Left kidney (tissue), 8 donors: ENCODE measurements around the gene WDR44. TPM values are rescaled to one million over a fixed set of nuclear protein-coding genes. Genes with fewer than 3 reads are reported as not detected.
"Not testable (repeated sequence)": the region's sequence is repeated elsewhere in the genome, so short reads cannot be mapped to it uniquely, and the experiment has no call there.

ENCODE experiments used
- DNase-seq: peaks from one replicate; pipeline ENCODE4 v3.0.0-alpha.2; 2013
- long read RNA-seq, 8 donors: transcript quantifications; one replicate each; lab custom pipeline, GENCODE V29; 2026
- polyA plus RNA-seq: library from polyadenylated mRNA; unstranded; fragments of 120-200 nt; gene quantifications from one replicate; pipeline ENCODE4 v1.2.1, GENCODE V29; 2013; ENCODE audit not compliant: insufficient read length

Gene WDR44
- polyA plus RNA-seq = 14.7 TPM
- long read RNA-seq, donor 1, full-length matches to known transcripts = 2 of 7 reads
- long read RNA-seq, donor 1, partial matches to known transcripts = 5 of 7 reads
- long read RNA-seq, donor 1, other reads (novel, unspliced or antisense) = 0 of 7 reads
- long read RNA-seq, donor 2, full-length matches to known transcripts = 1 of 1 reads
- long read RNA-seq, donor 2, partial matches to known transcripts = 0 of 1 reads
- long read RNA-seq, donor 2, other reads (novel, unspliced or antisense) = 0 of 1 reads
- long read RNA-seq, donor 3, partial matches to known transcripts = 6 of 6 reads
- long read RNA-seq, donor 3, other reads (novel, unspliced or antisense) = 0 of 6 reads
- long read RNA-seq, donor 4 = 0 reads
- long read RNA-seq, donor 5, full-length matches to known transcripts = 2 of 2 reads
- long read RNA-seq, donor 5, partial matches to known transcripts = 0 of 2 reads
- long read RNA-seq, donor 5, other reads (novel, unspliced or antisense) = 0 of 2 reads
- long read RNA-seq, donor 6, full-length matches to known transcripts = 1 of 1 reads
- long read RNA-seq, donor 6, partial matches to known transcripts = 0 of 1 reads
- long read RNA-seq, donor 6, other reads (novel, unspliced or antisense) = 0 of 1 reads
- long read RNA-seq, donor 7, full-length matches to known transcripts = 2 of 2 reads
- long read RNA-seq, donor 7, partial matches to known transcripts = 0 of 2 reads
- long read RNA-seq, donor 7, other reads (novel, unspliced or antisense) = 0 of 2 reads
- long read RNA-seq, donor 8, full-length matches to known transcripts = 1 of 1 reads
- long read RNA-seq, donor 8, partial matches to known transcripts = 0 of 1 reads
- long read RNA-seq, donor 8, other reads (novel, unspliced or antisense) = 0 of 1 reads

- peak; percentile 92 for DNase-seq
Measured at GRCh38 chrX:118345464-118346257, at the start of gene WDR44. TSS of gene WDR44 (plus strand) at chrX:118346106. CDS start at chrX:118346504, 398 bp downstream.

- DNase-seq = not testable (repeated sequence)
Measured at GRCh38 chrX:118305827-118306226, 40.1 kb upstream of the WDR44 start.

DNA sequence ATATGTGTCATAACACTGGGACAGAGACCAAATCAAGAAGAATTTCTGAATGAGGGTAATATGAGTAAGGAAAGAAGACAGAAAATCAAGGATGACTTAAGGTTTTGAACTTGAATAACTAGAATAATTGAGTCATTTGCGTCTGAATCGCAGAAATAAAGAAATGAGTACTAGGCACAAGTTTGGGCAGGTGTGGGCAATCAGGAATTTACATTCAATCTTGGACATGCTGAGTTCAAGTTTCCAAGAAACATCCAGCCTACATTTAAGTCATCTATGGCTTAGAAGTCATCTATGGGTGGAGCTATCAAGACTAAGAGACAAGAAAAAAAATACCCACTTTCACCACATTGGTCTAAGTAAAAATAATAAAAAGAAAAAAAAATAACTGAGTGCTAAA is 30.4 kb upstream of the WDR44 start:
- no peak for DNase-seq

DNA sequence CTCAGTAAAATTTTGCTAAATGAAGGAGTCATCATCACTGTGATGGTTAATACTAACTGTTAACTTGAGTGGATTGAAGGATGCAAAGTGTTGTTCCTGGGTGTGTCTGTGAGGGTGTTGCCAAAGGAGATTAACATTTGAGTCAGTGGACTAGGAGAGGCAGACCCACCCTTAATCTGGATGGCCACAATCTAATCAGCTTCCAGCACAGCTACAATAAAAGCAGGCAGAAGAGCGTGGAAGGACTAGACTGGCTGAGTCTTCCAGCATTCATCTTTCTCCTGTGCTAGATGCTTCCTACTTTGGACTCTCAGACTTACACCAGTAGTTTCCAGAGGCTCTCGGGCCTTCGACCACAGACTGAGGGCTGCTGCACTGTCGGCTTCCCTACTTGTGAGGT is 21.3 kb upstream of the WDR44 start:
- DNase-seq = no peak

- DNase-seq = no peak
Measured at GRCh38 chrX:118325453-118325852, 20.5 kb upstream of the WDR44 start.

DNA sequence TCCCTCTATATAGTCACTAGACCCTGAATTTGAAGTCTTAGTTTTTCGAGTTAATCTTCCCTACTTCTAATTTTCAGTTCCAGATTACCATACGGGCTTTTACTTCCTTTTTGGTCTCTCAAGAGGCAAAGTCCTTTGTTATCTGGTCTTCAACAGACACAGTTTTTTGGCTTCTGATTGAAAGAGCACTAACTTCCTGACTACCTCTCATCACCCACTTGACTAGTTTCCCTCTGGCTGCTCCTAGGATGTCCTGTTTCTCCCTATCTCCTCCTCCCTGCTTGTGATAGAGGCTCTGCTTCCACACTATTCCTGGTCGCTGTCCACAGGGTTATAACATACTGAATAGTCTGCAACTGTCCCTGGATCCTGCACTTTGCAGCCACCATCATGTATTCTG is 16.7 kb upstream of the WDR44 start:
- no peak for DNase-seq

- no peak for DNase-seq
Measured at GRCh38 chrX:118337687-118338086, 8.2 kb upstream of the WDR44 start.

- DNase-seq = no peak
Measured at GRCh38 chrX:118338930-118339329, 7.0 kb upstream of the WDR44 start.

DNA sequence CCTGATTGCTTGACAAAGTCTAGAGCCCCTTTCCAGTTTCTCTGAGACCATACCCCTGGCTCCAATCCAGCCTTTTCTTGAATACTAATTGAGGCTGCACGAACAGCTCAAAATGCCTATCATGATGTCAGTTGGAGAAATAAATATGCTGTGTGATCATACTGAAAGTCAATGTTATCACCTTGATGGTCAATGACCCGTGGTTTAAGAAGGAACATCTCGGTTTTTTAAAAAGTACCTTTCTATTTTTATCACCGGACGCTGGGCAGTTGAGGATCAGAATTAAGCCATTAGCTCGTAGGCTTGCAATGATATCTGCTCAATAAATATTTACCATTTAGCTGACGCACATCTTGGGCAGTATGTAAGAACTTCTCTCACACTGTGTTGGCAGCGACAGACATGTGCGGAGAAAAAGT is 852 bp upstream of the WDR44 start:
- DNase-seq = no peak

GRCh38 chrX:118346258-118347094 is 570 bp downstream of the WDR44 start:
- DNase-seq = peak; percentile 14

GRCh38 chrX:118347131-118347530 is 1.2 kb downstream of the WDR44 start:
- DNase-seq = no peak

DNA sequence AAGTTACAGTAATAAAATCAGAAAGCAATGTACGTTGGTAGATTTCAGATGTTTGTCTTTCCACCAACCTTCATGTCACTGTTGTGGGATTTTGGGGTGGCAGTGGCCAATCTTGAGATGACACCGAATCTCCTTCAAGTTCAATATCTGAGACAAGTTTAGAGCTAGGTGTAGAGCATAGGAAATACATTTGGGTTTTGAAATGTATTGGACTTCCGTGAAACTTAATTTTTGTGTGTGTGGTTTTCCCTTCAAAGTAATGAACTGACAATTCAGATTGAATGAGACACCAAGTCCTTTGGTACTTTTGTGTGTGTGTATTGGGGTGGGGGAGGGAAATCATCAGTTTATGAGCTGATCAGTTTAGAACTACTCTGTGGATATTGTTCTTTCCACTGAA is 1.8 kb downstream of the WDR44 start:
- DNase-seq = no peak

- no peak for DNase-seq
Measured at GRCh38 chrX:118348186-118348810, 2.4 kb downstream of the WDR44 start.

DNA sequence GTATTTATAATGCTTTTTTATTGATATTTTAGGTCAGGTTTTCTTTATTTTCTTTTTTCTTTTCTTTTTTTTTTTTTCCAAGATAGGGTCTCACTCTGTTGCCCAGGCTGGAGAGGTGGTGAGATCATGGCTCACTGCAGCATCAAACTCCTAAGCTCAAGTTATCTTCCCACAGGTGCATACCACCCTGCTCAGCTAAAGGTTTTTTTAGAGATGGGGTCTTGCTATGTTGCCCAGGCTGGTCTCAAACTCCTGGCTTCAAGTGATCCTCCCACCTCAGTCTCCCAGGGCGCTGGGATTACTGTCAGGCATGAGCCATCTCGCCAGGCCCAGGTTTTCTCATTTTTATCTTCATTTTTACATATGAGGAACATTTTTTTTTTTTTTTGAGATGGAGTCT is 3.3 kb downstream of the WDR44 start:
- no peak for DNase-seq

- DNase-seq = no peak
Measured at GRCh38 chrX:118350221-118350620, 4.3 kb downstream of the WDR44 start.

DNA sequence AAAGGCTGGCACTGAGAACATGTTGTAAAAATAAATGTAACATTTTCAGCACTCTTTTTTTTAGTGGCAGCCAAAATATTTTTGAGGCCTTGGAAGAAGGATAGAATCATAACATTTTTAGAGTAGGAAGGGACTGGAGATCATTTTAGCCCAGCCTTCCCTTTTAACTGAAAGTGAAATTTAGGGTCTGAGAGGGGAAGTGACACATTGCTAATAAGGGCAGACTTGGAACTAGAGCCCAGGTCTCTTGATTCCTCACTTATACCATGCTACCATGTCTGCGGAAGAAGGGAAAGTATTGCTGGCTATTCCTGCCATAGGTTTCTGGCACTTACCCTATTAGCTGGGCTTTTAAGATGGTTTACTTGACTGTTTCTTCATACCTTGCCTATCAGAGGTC is 4.8 kb downstream of the WDR44 start:
- DNase-seq = no peak

GRCh38 chrX:118352566-118352965 is 6.7 kb downstream of the WDR44 start:
- no peak for DNase-seq

- DNase-seq = no peak
Measured at GRCh38 chrX:118353081-118353850, 7.4 kb downstream of the WDR44 start.

DNA sequence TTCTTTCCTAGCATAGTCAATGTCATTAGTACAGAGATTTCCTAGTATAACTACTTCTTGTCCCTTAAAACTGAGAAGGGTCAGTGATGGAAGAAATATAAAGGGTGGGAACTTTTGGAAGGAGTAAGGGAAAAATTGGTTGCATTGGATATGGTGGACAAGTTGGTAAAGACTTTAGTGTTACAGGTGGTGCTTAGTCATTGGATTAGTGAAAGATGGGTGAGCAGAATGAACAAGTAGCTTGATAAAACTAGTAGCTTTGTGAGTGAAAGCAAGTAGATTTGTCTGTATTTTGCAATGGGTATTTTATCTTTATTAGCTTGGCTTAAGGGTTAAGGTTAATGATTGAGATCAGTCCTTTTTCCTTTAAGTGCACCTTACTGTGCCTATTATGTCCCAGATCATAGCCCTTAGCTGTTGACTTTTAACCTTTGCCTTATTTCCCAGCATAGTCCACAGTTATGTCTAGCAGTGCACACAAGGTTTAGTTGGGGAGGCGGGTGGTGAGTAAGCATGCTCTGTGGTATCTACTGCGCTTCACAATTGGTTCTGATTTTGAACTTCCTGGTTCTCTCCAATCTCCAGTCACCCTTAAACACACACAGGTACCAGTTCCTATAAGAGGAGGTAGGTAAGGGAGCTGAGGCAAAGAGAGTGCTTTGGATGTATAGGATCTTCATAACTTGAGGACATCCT is 9.5 kb downstream of the WDR44 start:
- DNase-seq = no peak
